ENCODE results near the gene COL26A1.

DNA sequence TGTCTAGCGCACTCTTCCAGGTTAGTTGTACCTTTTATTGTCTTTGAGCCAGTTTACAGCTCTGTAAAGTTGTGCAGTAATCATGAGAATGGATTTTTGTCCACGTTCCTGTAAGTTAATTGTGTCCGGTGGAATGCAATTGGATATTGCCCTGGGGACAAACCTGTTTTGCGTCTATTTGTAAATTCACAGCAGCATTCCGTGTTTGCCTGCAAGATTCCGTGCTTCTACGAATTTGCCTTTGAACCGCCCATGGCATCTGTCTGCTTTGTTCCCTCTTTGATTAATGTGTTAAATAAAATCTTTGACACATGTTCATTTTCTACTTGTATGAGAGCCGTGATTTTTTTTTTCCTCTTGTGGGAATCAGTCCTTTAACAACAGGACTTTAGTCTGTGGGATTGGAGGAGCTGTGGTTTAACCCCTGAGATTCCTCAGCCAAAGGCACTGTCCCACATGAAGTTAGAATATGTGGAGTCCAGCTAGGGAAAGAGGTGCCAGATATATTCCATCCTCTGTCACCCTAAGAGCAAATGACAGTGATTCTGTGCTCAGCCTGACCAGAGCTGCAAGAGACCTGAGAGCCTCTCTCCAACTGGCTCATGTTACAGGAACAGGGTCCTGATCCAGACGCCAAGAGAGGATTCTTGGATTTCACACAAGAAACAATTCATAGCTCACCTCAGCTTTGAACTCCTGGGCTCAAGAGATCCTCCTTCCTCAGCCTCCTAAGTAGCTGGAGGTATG lies 126.3 kb downstream of the COL26A1 start:
- TF ChIP-seq, protein P1, sequence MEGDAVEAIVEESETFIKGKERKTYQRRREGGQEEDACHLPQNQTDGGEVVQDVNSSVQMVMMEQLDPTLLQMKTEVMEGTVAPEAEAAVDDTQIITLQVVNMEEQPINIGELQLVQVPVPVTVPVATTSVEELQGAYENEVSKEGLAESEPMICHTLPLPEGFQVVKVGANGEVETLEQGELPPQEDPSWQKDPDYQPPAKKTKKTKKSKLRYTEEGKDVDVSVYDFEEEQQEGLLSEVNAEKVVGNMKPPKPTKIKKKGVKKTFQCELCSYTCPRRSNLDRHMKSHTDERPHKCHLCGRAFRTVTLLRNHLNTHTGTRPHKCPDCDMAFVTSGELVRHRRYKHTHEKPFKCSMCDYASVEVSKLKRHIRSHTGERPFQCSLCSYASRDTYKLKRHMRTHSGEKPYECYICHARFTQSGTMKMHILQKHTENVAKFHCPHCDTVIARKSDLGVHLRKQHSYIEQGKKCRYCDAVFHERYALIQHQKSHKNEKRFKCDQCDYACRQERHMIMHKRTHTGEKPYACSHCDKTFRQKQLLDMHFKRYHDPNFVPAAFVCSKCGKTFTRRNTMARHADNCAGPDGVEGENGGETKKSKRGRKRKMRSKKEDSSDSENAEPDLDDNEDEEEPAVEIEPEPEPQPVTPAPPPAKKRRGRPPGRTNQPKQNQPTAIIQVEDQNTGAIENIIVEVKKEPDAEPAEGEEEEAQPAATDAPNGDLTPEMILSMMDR (IDR thresholded peaks at IDR 0.05), result no peak
- TF ChIP-seq POLR2A (IDR thresholded peaks at IDR 0.05), result no peak

Data from lower leg skin (tissue), 3 donors.